Measurements from ENCODE around the gene ANK2. TPM values are rescaled to one million over a fixed set of nuclear protein-coding genes. Genes with fewer than 3 reads are reported as not detected.
"Not testable (repeated sequence)": the region's sequence is repeated elsewhere in the genome, so short reads cannot be mapped to it uniquely, and the experiment has no call there.

Gene ANK2
- total and polyA plus RNA-seq, 2 experiments from 2014 or later: 10.9 to 25.9 TPM

- Histone ChIP-seq H3K36me3 (ENCODE audit: low read depth) (no peaks in the 10 kb centered on the region), H3K4me1 (ENCODE audit: insufficient read depth) (no peaks in the 10 kb centered on the region; the same call in 1 of the 2 replicates), H3K9me3 (ENCODE audit: low read depth) (no peaks in the 10 kb centered on the region), H3K9me2 (ENCODE audit: insufficient read depth) (no peaks in the 10 kb centered on the region), H3K79me2 (ENCODE audit: insufficient read depth) (no peaks in the 10 kb centered on the region), H4K20me1 (ENCODE audit: insufficient read depth) (no peaks in the 10 kb centered on the region), H3K4me3 (no peak overlapping the region), H3K4me2 (ENCODE audit: unreplicated experiment) (no peak overlapping the region), H2AFZ (no peak overlapping the region), H3K9ac (no peak overlapping the region), H3K27ac (no peak overlapping the region), H3K27me3 (replicated peaks; ENCODE audit: insufficient read depth) (no peaks in the 10 kb centered on the region), H3F3A (ENCODE audit: insufficient read depth) (peaks cover 9% of the 10 kb centered on the region; the same call in 1 of the 2 replicates)
- TF ChIP-seq EZH2phosphoT487 (IDR thresholded peaks at IDR 0.05; ENCODE audit: insufficient read depth, low read depth) (no peak), EZH2 (IDR thresholded peaks at IDR 0.05; ENCODE audit: insufficient read depth, poor library complexity, severe bottlenecking) (no peak)
- in situ Hi-C loops (cut with MboI): no loop called here
- WGBS, 2 experiments (ENCODE audit: low coverage in 1 of 2, low lambda C conversion rate in 2 of 2, missing lambda C conversion rate in 2 of 2): 42 to 52% methylated on average over 3 of the region's 3 CpGs
- peak; percentile 33 for DNase-seq
Measured at GRCh38 chr4:113059449-113060182, 10.2 kb downstream of the ANK2 start.

- Histone ChIP-seq H3K4me1 (ENCODE audit: insufficient read depth) (no peaks in the 10 kb centered on the region; the same call in 1 of the 2 replicates), H3K9me3 (ENCODE audit: low read depth) (no peaks in the 10 kb centered on the region), H3K36me3 (ENCODE audit: low read depth) (no peaks in the 10 kb centered on the region), H3K79me2 (ENCODE audit: insufficient read depth) (no peaks in the 10 kb centered on the region), H3K27me3 (replicated peaks; ENCODE audit: insufficient read depth) (no peaks in the 10 kb centered on the region), H3K4me2 (ENCODE audit: unreplicated experiment) (no peak overlapping the region), H3K27ac (no peak overlapping the region), H3K4me3 (no peak overlapping the region), H3F3A (ENCODE audit: insufficient read depth) (peaks cover 9% of the 10 kb centered on the region; the same call in 1 of the 2 replicates), H4K20me1 (ENCODE audit: insufficient read depth) (no peaks in the 10 kb centered on the region), H3K9me2 (ENCODE audit: insufficient read depth) (no peaks in the 10 kb centered on the region), H2AFZ (no peak overlapping the region), H3K9ac (no peak overlapping the region)
- in situ Hi-C loops (cut with MboI): no loop called here
- DNase-seq: no peak
- TF ChIP-seq EZH2phosphoT487 (IDR thresholded peaks at IDR 0.05; ENCODE audit: insufficient read depth, low read depth) (no peak), EZH2 (IDR thresholded peaks at IDR 0.05; ENCODE audit: insufficient read depth, poor library complexity, severe bottlenecking) (no peak)
Measured at GRCh38 chr4:113060853-113061252, 11.4 kb downstream of the ANK2 start.

DNA sequence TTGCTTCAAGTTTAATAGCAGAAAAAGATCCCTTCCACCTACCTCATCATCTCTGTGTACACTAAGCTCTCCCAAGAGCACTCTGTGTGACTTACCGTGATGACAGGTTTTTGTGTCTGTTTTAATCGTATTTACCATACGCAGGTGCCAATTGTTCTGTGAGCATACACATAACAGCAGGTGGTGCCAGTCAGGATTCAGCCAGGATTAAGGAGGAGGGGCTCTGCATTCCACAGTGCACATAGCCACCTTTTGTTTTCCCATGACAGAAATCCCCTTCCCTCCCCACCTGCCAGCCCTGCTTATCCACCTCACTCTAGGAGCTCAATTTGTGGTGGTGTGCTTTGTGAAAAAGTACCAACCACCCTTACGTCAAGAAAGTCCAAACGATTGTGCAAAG, 14.8 kb downstream of the ANK2 start:
- Histone ChIP-seq H3K79me2 (ENCODE audit: insufficient read depth) (no peaks in the 10 kb centered on the region), H3K4me1 (ENCODE audit: insufficient read depth) (peaks cover 2% of the 10 kb centered on the region), H3K4me3 (no peak overlapping the region), H3K9ac (no peak overlapping the region), H3K4me2 (ENCODE audit: unreplicated experiment) (no peak overlapping the region), H2AFZ (no peak overlapping the region), H3K9me3 (ENCODE audit: low read depth) (no peaks in the 10 kb centered on the region), H3K9me2 (ENCODE audit: insufficient read depth) (no peaks in the 10 kb centered on the region), H4K20me1 (ENCODE audit: insufficient read depth) (no peaks in the 10 kb centered on the region), H3K27me3 (replicated peaks; ENCODE audit: insufficient read depth) (no peaks in the 10 kb centered on the region), H3K27ac (no peak overlapping the region), H3F3A (ENCODE audit: insufficient read depth) (peaks cover 7% of the 10 kb centered on the region; the same call in 1 of the 2 replicates), H3K36me3 (ENCODE audit: low read depth) (no peaks in the 10 kb centered on the region)
- no peak for TF ChIP-seq EZH2 (IDR thresholded peaks at IDR 0.05; ENCODE audit: insufficient read depth, poor library complexity, severe bottlenecking)
- no peak for TF ChIP-seq EZH2phosphoT487 (IDR thresholded peaks at IDR 0.05; ENCODE audit: insufficient read depth, low read depth)
- DNase-seq: no peak
- in situ Hi-C loops (cut with MboI): no loop called here
- 94 to 97% methylated on average over 5 of the region's 5 CpGs for WGBS, 2 experiments (ENCODE audit: low coverage in 1 of 2, low lambda C conversion rate in 2 of 2, missing lambda C conversion rate in 2 of 2)

DNA sequence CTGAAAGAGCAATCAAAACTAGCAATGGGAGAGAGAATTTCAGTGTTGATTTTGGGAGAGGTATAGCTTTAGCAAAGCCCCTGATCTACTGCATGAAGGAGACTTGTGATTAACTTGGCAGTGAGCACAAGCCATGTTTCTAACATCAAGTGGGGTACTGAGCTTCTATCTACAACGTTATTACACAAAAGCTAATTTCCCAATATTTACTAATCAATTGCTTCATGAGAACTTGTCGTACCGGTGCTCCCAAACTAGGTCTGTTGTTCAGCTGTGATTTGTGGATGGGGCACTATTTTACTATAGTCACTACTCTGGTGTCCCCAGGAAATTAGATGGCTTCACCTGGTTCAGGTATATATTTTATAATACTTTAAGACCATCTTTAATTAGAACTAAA, 16.2 kb downstream of the ANK2 start:
- in situ Hi-C loops (cut with MboI): no loop called here
- no peaks in the 10 kb centered on the region for H3K9me2 ChIP-seq (ENCODE audit: insufficient read depth)
- H3F3A ChIP-seq (ENCODE audit: insufficient read depth): no peaks in the 10 kb centered on the region
- no peaks in the 10 kb centered on the region for H3K27me3 ChIP-seq (replicated peaks; ENCODE audit: insufficient read depth)
- no peak for DNase-seq
- H2AFZ ChIP-seq: no peak overlapping the region
- H3K27ac ChIP-seq: no peak overlapping the region
- no peak overlapping the region for H3K9ac ChIP-seq
- H3K4me1 ChIP-seq (ENCODE audit: insufficient read depth): peaks cover 8% of the 10 kb centered on the region
- no peaks in the 10 kb centered on the region for H3K36me3 ChIP-seq (ENCODE audit: low read depth)
- no peak for TF ChIP-seq EZH2phosphoT487 (IDR thresholded peaks at IDR 0.05; ENCODE audit: insufficient read depth, low read depth)
- no peak for TF ChIP-seq EZH2 (IDR thresholded peaks at IDR 0.05; ENCODE audit: insufficient read depth, poor library complexity, severe bottlenecking)
- H3K79me2 ChIP-seq (ENCODE audit: insufficient read depth): no peaks in the 10 kb centered on the region
- 80 to 90% methylated on average over 3 of the region's 3 CpGs for WGBS, 2 experiments (ENCODE audit: low coverage in 1 of 2, low lambda C conversion rate in 2 of 2, missing lambda C conversion rate in 2 of 2)
- H3K9me3 ChIP-seq (ENCODE audit: low read depth): no peaks in the 10 kb centered on the region
- no peaks in the 10 kb centered on the region for H4K20me1 ChIP-seq (ENCODE audit: insufficient read depth)
- H3K4me2 ChIP-seq (ENCODE audit: unreplicated experiment): no peak overlapping the region
- no peak overlapping the region for H3K4me3 ChIP-seq

- H3K9me2 ChIP-seq (ENCODE audit: insufficient read depth); H4K20me1 ChIP-seq (ENCODE audit: insufficient read depth); H3K79me2 ChIP-seq (ENCODE audit: insufficient read depth); H3K27me3 ChIP-seq (replicated peaks; ENCODE audit: insufficient read depth); H3K4me2 ChIP-seq (ENCODE audit: unreplicated experiment); H3K9me3 ChIP-seq (ENCODE audit: low read depth); H3K4me3 ChIP-seq; DNase-seq; H3K4me1 ChIP-seq (ENCODE audit: insufficient read depth); H3F3A ChIP-seq (ENCODE audit: insufficient read depth); in situ Hi-C loops (cut with MboI); H3K9ac ChIP-seq; H2AFZ ChIP-seq; H3K36me3 ChIP-seq (ENCODE audit: low read depth); H3K27ac ChIP-seq: not testable (repeated sequence)
- WGBS, 2 experiments (ENCODE audit: low coverage in 1 of 2, low lambda C conversion rate in 2 of 2, missing lambda C conversion rate in 2 of 2): 93 to 94% methylated on average over 3 of the region's 3 CpGs
Measured at GRCh38 chr4:113068771-113069170, 19.3 kb downstream of the ANK2 start.

Data from GM23248 (cell line).